Measurements from ENCODE around the gene HSPG2.

HSPG2 gene

GRCh38 chr1:21930080-21930571 is 7.0 kb downstream of the HSPG2 start:
- no peak for DNase-seq (ENCODE audit: low read depth, low spot score)
- CTCF ChIA-PET = interaction anchor here (1.2 to 3.0 kb wide), 2 partner anchors 9 to 17 kb away, joined by 3 to 24 read pairs; no protein-coding TSS in a partner anchor
- POLR2A ChIA-PET = interaction anchor here (1.5 kb wide), 1 partner anchor 11 kb away, joined by 4 read pairs; no protein-coding TSS in a partner anchor
- H3K4me3 ChIP-seq (ENCODE audit: low read depth, low read length) = no peak overlapping the region
- TF ChIP-seq CTCF (IDR thresholded peaks at IDR 0.05; ENCODE audit: insufficient read depth, low read length, missing control alignments) = no peak

- no peak overlapping the region for H3K4me3 ChIP-seq (ENCODE audit: low read depth, low read length)
- CTCF ChIA-PET = interaction anchor here (0.7 to 3.0 kb wide), 2 partner anchors 11 to 12 kb away, joined by 4 to 24 read pairs; no protein-coding TSS in a partner anchor
- no peak for TF ChIP-seq CTCF (IDR thresholded peaks at IDR 0.05; ENCODE audit: insufficient read depth, low read length, missing control alignments)
- no peak for DNase-seq (ENCODE audit: low read depth, low spot score)
- POLR2A ChIA-PET = interaction anchor here (0.7 to 0.8 kb wide), 2 partner anchors 21 to 29 kb away, joined by 4 read pairs; no protein-coding TSS in a partner anchor
Observed at GRCh38 chr1:21927533-21928237, 9.4 kb downstream of the HSPG2 start.

- DNase-seq (ENCODE audit: low read depth, low spot score) = no peak
- CTCF ChIA-PET = interaction anchor here (0.7 kb wide), 1 partner anchor 13 kb away, joined by 4 read pairs; no protein-coding TSS in a partner anchor
- no peak for TF ChIP-seq CTCF (IDR thresholded peaks at IDR 0.05; ENCODE audit: insufficient read depth, low read length, missing control alignments)
- POLR2A ChIA-PET = interaction anchor here (0.7 to 0.8 kb wide), 2 partner anchors 22 to 28 kb away, joined by 4 read pairs; no protein-coding TSS in a partner anchor
- H3K4me3 ChIP-seq (ENCODE audit: low read depth, low read length) = no peak overlapping the region
Observed at GRCh38 chr1:21926814-21927532, 10.1 kb downstream of the HSPG2 start.

GRCh38 chr1:21926065-21926464 is 11.0 kb downstream of the HSPG2 start:
- ChIA-PET POLR2A (no interaction called here), CTCF (no interaction called here)
- H3K4me3 ChIP-seq (ENCODE audit: low read depth, low read length) = no peak overlapping the region
- no peak for DNase-seq (ENCODE audit: low read depth, low spot score)
- no peak for TF ChIP-seq CTCF (IDR thresholded peaks at IDR 0.05; ENCODE audit: insufficient read depth, low read length, missing control alignments)

GRCh38 chr1:21925334-21925940 is 11.7 kb downstream of the HSPG2 start:
- ChIA-PET CTCF (interaction anchor here (1.0 to 1.4 kb wide), 4 partner anchors 13 to 491 kb away, joined by 3 to 7 read pairs (median 4); no protein-coding TSS in a partner anchor), POLR2A (no interaction called here)
- no peak for DNase-seq (ENCODE audit: low read depth, low spot score)
- no peak for TF ChIP-seq CTCF (IDR thresholded peaks at IDR 0.05; ENCODE audit: insufficient read depth, low read length, missing control alignments)
- H3K4me3 ChIP-seq (ENCODE audit: low read depth, low read length) = no peak overlapping the region
